Measurements from ENCODE around the gene PNKP. TPM values are rescaled to one million over a fixed set of nuclear protein-coding genes. Genes with fewer than 3 reads are reported as not detected.

PNKP gene
- total RNA-seq, 2 donors from 2014 or later = 71.1 to 74.5 TPM

Other genes with a start within 250 kb of the PNKP start
- 10 to 100 TPM; 11.3 to 13.5 TPM for gene RRAS, start 227.4 kb downstream of the PNKP start, total RNA-seq
- 10 to 100 TPM; 57.7 to 60.1 TPM for gene SCAF1, start 225.4 kb downstream of the PNKP start, total RNA-seq
- gene IRF3, start 201.7 kb downstream of the PNKP start, total RNA-seq = 100 to 1,000 TPM; 135 to 141 TPM
- gene BCL2L12, start 201.6 kb downstream of the PNKP start, total RNA-seq = 10 to 100 TPM; 80.3 to 82.6 TPM
- 100 to 1,000 TPM; 201 to 251 TPM for gene PRMT1, start 190.3 kb downstream of the PNKP start, total RNA-seq
- gene ADM5, start 178.0 kb downstream of the PNKP start, total RNA-seq = 1 to 10 TPM; 4.1 to 8.1 TPM
- gene CPT1C, start 176.5 kb downstream of the PNKP start, total RNA-seq = 1 to 10 TPM; 1.9 to 2.3 TPM
- 1 to 10 TPM in 1 of 2 donors, under 1 TPM in 1; 0.19 to 2.4 TPM for gene TSKS, start 104.3 kb downstream of the PNKP start, total RNA-seq
- 10 to 100 TPM; 74.5 to 75.8 TPM for gene AP2A1, start 100.6 kb downstream of the PNKP start, total RNA-seq
- 10 to 100 TPM; 24.7 to 37.3 TPM for gene FUZ, start 54.3 kb downstream of the PNKP start, total RNA-seq
- 10 to 100 TPM; 47.0 to 50.2 TPM for gene MED25, start 49.3 kb downstream of the PNKP start, total RNA-seq
- 10 to 100 TPM; 63.8 to 73.3 TPM for gene PTOV1, start 16.4 kb downstream of the PNKP start, total RNA-seq
- 10 to 100 TPM; 30.5 to 36.6 TPM for gene AKT1S1, start 9.8 kb upstream of the PNKP start, total RNA-seq
- gene TBC1D17, start 10.1 kb upstream of the PNKP start, total RNA-seq = 10 to 100 TPM; 47.9 to 53.9 TPM
- 10 to 100 TPM; 16.7 to 42.3 TPM for gene IL4I1, start 29.3 kb upstream of the PNKP start, total RNA-seq
- 10 to 100 TPM; 52.3 to 73.6 TPM for gene ATF5, start 61.6 kb upstream of the PNKP start, total RNA-seq
- gene NUP62, start 61.9 kb upstream of the PNKP start, total RNA-seq = 100 to 1,000 TPM; 135 to 139 TPM
- gene SIGLEC11, start 93.6 kb upstream of the PNKP start, total RNA-seq = not detected
- gene VRK3, start 157.8 kb upstream of the PNKP start, total RNA-seq = 10 to 100 TPM; 59.7 to 65.5 TPM
- gene ZNF473, start 158.4 kb upstream of the PNKP start, total RNA-seq = 10 to 100 TPM; 13.2 to 19.7 TPM

All from activated T-cell treated with anti-CD3 and anti-CD28 coated beads, Interleukin-2, amount 50 U/mL, for 72 hours (primary cell).